ENCODE data around the gene WBP2NL.
"Not testable (repeated sequence)": the region's sequence is repeated elsewhere in the genome, so short reads cannot be mapped to it uniquely, and the experiment has no call there.

The WBP2NL gene, protein sequence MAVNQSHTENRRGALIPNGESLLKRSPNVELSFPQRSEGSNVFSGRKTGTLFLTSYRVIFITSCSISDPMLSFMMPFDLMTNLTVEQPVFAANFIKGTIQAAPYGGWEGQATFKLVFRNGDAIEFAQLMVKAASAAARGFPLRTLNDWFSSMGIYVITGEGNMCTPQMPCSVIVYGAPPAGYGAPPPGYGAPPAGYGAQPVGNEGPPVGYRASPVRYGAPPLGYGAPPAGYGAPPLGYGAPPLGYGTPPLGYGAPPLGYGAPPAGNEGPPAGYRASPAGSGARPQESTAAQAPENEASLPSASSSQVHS

DNA sequence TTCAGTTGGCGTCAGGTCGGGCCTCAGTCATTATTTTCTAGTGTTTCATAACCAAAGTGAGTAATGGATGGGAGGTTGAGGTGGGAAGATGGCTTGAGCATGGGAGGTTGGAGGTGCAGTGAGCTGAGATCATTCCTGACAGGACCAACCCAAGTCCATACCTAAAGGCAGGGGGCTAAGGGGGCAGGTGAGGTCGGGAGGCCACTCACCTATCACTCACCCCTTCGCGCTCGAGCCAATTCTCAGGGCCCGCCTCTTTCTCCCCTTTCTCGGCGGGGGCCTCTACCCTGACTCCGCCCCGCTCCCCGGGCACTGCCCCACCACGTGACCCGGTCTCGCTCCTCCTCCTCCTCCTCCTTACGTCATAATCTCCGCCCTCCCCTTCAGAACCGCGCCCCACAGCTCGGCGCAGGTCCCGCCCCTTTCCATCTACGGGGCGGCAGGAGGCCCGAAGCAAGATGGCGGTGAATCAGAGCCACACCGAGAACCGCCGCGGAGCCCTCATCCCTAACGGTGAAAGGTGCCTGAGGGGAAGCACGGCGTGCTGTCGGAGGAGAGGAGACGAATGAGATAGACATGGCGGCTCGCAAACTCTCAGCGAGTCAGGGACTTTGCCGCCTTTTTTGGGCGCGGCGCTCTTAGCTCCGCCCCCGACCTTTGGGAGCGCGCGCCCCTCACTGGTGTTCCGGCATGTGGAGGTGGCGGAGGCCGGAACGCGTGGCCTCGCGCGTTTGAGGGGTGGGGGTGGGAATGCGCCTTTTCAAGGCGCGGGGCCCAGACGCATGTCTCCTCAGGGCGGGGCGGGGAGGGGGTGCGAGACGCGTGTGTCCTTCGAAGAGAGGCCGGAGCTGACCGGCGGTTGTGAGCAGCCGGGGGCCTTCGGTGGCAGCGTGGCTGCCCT is at the start of gene WBP2NL:
WBP2NL (plus strand) TSS at position 428 of the 901 bp plus-strand sequence; CDS start at position 459, 31 bp downstream.
- peak; percentile 88 to 90 for ATAC-seq

DNA sequence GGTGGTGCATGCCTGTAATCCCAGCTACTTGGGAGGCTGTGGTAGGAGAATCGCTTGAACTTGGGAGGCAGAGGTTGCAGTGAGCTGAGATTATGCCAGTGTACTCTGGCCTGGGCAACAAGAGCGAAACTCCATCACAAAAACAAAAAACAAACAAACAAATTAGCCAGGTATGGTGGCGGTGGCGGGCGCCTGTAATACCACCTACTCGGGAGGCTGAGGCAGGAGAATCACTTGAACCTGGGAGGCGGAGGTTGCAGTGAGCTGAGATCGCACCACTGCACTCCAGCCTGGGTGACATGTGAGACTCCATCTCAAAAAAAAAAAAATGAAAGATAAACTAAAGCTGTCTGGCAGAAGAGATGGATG is 49.7 kb upstream of the WBP2NL start:
- ATAC-seq: not testable (repeated sequence)

DNA sequence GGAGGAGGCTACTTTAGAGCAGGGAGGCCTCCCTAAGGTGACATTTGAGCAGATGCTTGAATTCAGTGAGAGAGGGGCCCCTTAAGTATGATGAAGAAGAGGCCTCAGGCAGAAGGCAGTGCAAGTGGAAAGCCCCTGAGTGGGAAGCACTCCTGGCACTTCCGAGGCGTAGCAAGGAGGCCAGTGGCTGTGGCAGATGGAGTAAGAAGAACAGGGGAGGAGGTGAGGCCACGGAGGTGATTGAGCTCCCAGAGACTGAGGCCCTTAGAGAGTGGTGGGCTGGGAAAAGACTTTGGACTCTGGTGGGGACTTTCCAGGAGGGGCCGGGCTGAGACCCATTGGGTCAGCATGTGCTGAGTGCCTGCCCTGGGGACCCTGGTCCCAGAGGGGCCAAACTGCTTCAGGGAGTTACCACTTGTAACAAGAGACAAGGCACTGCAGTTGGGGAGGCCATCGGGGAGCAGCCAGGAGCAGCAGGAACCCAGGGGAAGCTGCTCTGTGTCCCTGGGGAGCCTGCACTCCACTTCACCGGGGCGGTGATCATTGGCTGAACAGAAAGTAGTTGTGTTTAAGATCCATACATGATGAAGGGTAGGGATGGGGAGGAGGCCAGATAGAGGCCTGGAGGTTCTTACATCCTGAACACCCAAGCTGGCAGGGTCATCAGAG is 49.2 kb upstream of the WBP2NL start:
- ATAC-seq: no peak

DNA sequence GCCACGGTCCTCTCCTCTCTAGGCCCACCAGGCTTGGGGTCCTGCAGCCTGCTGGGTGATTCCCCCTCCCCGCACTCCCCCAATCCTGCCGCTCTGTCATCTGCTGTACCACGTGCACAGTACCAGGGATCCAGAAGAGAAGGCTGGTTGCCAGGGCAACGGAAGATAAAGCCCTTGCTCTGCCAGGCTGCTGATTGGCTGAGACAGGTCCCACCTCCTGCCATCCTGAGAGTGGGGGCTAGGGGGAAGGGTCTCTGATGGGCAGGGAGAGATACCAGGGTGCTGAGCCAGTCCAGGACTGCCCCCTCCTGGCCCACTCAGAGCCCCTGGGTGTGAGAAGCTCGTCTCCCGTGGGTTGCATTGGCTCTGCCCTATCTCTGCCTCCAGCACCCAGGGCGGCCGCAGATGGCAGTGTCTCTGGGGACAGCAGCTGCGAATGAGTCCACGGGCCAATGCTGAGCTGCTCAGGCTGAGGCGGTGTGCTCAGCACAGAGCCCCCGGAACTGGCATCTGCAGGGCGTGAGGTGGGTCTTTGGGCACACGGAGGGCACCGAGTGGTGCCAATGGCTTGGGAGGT is 46.6 kb upstream of the WBP2NL start, which contains the start of gene SMIM45:
SMIM45 (plus strand) TSS at position 253 of the 577 bp plus-strand sequence.
- ATAC-seq: no peak

DNA sequence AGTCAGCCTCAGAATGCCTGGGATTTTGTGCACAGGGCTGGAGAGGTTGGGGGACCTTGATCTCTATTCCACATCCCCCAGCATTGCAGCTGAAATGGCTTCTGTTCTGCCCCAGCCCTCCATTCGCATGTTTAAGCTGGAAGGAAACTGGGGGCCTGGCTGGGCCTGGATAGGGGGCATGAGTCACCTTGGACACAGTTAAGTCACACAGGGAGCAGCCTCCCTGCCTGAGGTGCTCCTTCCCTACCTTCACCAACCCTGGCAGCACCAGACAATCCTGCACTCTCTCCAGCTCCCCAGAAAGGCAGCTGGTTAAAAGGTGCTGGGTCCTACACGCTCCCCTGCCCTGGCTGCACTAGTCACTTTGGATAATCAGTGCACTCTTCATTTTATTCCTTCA is 45.9 kb upstream of the WBP2NL start:
- no peak for ATAC-seq

DNA sequence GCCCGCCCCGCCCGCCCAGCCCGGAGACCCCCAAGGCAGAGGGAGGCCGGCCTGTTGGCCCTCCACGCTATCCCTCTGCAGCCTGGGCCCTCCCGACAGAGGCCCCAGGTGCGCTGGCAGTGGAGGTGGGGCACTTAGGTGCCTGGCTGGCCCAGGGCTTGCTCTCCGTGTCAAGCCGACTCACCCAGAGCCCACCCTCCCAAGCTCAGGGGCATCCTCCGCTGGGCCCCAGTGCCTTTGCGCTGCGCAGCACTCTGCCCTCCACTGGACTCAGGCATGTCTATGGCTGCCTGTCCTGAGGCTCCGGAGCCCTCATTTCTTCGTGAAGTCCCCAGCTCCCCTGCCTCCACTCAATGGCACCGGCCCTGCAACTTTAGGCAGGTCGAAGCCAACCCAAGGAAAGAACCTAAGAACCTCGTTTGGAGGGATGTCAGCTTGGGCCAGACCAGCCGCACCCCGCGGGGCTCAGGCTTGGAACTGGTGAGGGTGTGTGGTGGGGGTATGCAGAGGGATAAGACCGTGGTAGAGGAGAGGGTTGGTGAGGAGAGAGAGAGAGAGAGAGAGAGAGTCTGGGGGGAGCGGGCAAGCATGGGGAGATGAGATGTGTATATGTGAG is 40.5 kb upstream of the WBP2NL start:
- ATAC-seq: peak; percentile 25 to 47

DNA sequence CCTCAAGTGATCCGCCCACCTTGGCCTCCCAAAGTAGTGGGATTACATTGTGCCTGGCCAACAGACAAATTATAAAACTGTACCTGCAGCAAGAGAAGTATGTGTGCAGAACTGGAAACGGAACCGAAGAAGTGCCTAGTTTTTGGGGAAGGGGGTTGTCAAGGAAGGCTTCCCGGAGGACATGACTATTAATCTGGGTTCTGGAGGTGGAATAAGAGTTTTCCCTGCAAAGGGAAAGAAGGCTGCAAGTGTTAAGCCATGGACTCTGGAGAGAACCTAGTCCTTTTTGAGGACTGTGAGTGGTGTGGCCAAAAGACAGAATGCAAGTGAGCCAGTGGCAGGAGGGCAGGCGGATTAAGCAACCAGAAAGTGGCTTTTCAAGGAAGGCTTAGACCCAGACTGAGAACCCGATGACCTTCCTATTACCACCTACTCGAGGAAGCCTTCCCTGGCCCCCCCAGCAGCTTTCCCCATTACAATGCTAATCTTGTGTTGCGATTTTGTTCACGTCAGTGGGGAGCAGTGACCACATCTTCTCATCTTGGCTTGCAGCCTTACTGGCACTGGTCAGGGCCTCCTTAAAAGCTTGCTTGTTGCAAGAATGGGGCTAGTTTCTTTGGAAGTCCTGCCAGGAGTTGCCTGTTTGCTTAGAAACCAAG is 35.0 kb upstream of the WBP2NL start:
- ATAC-seq: no peak

DNA sequence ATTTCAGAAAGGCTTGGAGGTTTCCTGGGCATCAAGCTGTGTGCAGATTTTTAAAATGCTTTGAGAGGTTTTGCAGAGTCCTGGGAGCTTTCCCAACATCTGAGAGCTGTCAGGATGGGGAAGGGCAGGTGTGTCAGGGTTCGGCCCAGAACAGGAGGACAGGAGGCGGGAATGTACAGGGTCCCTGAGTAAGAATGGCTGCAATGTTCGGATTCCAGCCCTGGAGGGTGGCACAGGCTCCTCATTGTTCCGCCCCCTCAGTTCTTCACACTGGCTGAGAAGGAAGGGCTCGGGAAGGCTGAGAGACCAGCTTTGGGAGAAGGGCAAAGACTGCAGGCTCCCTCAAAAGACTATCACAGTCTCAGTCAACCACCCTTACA is 34.5 kb upstream of the WBP2NL start:
- ATAC-seq: no peak

DNA sequence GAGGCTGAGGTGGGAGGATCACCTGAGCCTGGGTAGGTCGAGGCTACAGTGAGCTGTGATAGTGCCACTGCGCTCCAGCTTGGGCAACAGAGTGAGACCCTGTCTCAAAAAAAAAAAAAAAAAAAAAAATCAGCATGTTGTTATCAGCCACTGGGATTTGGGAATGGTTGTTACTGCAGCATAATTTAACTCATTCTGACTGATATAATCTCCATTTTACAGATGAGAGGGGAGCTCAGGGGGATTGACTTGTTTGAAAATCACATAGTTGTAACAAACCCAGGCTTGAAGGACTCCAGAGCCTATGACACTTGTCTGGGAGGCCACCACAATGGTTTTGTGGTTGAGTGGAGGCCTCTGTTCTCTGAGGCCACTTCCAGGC is 32.4 kb upstream of the WBP2NL start:
- ATAC-seq: no peak

DNA sequence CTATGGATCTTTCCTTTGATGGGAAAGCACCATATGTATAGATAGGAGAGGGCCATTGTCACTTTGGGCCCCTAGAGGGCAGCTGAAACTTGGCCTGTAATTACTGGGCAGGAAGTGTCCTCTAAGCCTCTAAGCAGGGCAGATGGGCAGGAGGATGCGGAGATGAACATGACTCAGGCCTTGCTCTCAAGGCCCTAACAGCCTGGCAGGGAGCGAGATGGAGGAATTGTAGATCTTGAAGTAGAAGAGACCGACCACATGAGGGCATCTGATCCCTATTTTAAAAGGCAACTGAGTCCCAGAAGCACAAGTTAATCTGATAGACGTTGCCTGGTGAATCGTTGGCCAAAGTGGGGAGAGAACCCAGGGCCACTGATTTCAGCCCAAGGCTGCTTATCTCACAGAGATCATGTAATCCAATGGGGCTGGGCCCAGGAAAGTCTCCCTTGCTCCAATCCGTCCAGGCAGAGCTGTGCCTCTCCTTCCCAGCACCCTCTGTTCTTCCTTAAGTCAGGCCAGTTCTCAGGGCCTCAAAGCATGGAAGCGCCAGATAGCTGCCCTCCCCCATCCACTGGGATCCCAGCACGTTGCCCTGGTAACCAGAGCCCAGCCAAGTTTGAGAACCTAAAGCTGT is 31.9 kb upstream of the WBP2NL start:
- ATAC-seq: peak; percentile 67 to 74

DNA sequence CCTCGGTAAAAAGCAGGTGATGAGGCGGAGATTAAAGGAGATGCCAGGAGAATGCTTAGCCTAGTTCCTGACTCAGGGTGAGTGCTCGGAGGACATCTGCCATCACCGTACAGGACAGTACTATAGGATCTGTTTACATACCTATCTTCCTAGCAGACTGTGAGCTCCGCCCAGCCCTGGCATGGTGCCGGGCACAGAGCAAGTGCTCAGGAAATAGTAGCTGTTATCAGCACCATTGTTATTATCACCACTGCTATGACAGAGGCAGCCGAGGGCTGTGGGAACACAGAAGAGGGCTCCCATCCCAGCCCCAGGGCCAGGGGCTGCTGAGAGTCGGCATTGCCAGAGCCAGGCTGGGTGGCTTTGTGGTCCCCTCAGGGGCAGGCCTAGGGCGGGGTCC is 30.0 kb upstream of the WBP2NL start:
- ATAC-seq: no peak

DNA sequence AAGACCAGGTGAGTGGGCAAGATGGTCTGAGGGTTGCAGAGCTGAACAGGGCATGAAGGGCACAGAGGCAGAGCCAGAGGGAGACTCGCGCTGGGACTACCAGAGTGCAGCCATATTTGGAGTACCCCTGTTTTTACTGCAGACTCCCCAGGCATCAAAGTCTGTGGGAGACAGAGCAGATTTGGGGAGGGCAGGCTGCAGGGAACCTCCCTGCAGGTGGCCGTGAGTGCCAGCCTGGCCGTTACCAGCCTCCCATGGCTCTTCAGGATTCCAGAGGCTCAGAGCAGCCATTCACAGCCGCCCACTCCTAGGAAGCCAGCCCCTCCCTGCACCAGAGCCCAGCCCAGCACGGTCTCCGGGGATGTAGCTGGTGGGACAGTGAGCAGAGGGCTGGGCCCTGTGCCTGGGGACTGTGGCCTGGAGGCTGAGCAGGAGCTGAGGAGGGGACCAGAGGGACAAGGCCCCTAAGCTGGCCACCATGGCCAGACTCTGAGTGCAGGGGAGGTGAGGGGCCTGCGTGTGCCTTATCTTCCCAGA is 29.4 kb upstream of the WBP2NL start, which contains the start of gene SEPTIN3:
SEPTIN3 (plus strand) TSS at position 334 of the 537 bp plus-strand sequence. CDS start 2,050 bp downstream, outside the sequence.
- no peak for ATAC-seq

DNA sequence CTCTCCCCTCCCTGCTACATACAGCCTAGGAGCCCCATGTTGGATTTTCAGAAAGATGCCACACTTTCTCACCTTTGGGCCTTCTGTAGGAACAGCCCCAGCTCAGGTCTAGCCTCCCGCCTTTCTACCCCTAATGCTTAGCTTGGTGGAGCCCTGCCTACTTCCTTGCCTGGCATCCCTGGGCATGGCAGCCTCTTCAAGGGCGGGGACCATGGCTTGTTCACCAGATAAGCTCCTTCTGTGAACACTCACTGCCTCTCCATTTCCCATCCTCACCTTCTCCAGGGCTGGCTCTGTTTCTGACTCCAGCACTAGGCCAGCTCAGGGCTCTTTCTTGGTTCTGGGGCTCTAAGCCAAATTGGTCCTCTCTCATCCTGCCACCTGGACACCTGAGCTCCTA is 28.0 kb upstream of the WBP2NL start:
- ATAC-seq: no peak

DNA sequence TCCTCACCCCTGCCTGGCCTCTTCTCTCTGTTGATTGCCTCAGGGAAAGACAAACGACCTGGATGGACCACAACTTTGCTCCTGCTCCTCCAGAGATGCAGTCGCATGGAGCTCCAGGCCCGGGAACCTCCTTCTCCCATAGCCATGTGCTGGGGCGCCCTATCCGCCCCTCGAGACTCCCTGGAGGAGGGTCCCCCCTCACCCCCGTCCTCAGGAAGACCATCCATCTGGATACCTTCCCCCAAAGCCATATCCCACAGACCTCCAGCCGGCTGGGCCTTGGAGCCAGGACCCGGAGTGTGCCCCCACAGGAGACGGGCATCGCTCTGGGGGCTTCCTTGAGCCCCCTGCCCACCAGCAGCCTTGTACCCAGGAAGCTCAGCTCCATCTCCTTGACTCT is 27.2 kb upstream of the WBP2NL start:
- no peak for ATAC-seq

DNA sequence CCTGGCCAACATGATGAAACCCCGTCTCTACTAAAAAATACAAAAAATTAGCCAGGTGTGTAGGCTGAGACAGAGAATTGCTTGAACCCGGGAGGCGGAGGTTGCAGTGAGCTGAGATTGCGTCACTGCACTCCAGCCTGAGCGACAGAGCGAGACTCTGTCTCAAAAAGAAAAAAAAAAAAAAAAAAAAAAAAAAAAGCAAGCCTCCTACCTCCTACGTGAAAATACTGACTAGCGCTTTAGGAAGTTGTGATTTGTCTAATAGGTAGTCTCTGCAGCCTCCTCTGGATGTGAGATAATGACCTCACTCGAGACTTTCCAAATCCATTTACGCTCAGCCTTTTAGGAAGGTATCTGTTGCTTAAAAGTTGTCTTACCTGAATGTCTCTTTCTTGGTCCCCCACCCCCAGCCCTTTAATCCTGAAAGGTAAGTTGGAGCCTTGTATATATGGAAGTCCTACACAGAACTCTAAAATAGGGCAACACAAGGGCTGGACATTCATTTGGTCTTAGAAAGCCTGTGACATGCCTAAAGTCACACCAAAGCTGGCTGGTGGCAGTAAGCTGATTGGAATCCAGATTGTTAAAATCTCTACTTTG is 23.8 kb upstream of the WBP2NL start:
- peak; percentile 22 to 23 for ATAC-seq

DNA sequence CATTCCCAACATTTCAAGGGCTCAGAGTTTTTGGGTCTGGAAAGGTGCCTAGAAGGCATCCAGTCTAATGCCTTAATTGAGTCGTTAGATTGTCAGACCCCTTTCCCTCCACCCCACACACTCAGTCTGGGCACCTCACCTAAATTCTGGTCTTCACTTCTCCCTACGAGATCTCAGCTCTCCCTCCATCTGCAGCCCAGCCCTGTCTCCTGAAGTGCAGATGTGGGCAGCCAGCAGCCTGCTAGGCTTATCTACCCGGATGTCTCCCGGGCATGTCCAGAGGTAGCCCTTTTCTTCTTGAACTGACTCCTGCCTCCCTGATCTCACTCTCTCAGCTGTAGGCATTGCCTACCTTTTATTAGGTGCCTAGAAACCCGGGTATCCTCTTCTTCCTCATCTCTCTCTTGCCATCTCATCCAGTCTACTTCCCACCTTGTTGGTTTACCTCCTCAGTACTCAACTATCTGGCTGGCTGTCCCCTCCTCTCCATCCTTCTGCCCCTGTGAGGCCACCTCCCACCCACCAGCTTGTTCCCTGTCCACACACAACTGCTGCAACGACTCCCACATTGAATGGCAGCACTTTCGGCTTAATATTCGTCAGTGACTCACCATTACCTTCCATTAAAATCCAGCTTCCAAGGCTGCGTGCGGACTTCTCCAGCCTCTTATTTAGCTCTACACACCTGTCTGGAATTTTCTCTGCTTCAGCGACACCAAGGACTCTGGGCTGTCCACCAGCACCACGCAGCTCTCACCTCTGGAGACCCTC is 23.1 kb upstream of the WBP2NL start:
- no peak for ATAC-seq

DNA sequence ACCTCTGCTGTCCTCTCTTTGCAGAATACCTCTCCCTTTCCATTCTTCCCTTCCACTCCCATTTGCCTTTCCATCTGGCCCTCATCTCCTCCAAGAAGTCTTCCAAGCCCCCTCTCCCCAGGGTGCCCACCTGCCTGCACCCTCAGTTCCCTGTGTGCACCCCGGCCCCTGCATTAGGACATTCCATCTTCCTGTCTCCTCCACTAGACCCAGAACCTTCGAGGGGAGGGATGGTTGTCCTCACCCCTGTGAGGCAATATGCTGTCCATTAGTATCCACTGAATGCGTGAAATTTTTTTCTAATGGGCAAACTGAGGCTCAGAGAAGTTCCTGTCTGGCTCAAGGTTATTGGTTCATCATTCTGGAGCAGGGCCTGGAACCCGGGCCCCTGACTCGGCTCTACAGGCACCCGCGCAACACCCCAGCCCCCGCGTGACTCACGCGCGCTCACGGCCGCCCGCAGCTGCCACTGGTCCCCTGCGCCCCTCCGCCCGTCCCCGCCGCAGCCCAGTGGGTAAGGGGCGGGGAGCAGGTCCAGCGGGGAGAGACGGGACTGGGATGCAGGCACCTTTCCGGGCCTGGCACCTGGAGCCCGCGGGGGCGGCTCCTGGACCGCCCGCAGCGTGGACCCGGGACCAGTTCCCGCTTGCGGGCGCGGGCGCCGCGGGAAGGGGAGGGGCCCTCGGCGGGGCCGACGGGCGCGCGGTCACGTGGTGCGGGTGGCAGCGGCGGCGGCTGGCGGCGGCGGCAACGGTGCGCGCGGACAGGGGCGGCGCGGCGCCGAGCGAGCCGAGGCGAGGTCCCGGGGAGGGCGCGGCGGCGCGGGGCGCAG is 22.3 kb upstream of the WBP2NL start:
- peak; percentile 60 to 69 for ATAC-seq

DNA sequence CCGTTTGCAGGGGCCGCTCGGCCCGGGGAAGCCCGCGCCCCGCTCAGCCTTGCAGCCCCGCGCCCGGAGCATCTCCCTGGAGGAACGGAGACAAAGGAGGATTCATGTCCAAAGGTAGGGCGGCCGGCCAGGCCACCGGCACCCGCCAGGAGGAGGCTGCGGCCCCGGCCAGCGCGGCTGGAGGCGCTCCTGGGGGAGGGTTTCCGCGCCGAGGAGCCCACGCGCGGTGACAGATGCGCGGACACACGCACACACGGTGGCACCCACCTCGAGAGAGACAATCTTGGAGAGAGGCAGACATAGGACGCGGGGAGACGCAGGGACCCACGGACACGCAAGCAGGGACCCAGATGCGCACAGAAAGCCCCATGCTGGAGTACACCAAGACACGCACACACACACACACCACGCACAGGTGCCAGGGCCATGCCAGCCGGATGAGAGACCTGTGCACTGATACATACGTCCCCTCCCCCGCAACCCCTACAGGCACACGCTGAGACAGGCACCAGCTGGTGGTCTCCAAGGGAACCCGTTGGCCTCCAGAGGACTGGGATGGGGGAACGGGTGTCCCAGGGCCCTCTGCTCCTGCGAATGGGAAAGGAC is 21.5 kb upstream of the WBP2NL start:
- ATAC-seq: peak in 1 of 2 donors; percentile 20

Measured in activated CD4-positive, CD25-positive, alpha-beta regulatory T cell treated with anti-CD3 and anti-CD28 coated beads, Interleukin-2, amount 50 U/mL, for 24 hours (primary cell).